HG03457 (cell line): ENCODE measurements around the gene RAPGEF6.
A peak's percentile ranks its signal among the peaks of the same experiment; 100 is the strongest.
"Not testable (repeated sequence)": the region's sequence is repeated elsewhere in the genome, so short reads cannot be mapped to it uniquely, and the experiment has no call there.

Experiments used
- ATAC-seq: cut with Tn5 transposase; IDR thresholded peaks from one replicate; pipeline ENCODE4 v1.9.1; 2021; ENCODE audit warnings: moderate number of reproducible peaks; ENCODE audit not compliant: unreplicated experiment

The RAPGEF6 gene

DNA sequence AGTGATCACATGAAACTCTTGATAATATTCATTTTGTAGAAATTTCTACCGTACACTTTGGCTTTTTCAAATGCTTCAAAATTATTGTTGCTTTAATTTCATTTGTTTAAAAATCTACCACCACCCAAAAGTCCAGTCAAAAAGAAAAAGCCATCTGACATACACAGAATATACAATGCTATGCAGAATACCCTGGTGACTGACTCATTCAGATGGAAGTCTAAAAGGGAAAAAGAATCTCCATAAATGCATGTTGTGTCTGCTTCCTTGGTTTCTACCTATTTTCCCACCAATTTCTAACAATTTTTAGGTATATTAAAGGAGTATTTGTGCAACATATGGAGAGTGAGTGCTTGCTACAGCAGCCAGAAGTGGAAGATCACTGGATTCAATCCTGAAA lies 9.3 kb upstream of the RAPGEF6 start:
- no peak for ATAC-seq

DNA sequence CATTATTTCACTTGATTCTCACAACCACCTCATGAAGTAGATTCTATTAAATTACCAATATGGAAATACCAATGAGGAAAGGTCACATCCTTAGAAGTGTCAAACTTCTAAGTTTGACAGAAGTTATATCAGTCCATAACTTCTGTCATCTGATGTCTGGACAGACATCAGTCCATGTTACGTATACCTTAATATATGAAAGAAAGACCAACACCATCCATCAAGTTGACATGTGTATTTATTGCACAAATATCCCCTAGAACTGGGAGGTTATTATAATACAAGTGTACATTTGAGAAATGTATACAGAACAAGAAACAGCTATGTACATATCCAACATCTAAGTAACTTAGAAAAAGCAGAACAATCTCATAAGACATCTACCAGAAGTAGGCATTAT lies 6.5 kb upstream of the RAPGEF6 start:
- no peak for ATAC-seq

DNA sequence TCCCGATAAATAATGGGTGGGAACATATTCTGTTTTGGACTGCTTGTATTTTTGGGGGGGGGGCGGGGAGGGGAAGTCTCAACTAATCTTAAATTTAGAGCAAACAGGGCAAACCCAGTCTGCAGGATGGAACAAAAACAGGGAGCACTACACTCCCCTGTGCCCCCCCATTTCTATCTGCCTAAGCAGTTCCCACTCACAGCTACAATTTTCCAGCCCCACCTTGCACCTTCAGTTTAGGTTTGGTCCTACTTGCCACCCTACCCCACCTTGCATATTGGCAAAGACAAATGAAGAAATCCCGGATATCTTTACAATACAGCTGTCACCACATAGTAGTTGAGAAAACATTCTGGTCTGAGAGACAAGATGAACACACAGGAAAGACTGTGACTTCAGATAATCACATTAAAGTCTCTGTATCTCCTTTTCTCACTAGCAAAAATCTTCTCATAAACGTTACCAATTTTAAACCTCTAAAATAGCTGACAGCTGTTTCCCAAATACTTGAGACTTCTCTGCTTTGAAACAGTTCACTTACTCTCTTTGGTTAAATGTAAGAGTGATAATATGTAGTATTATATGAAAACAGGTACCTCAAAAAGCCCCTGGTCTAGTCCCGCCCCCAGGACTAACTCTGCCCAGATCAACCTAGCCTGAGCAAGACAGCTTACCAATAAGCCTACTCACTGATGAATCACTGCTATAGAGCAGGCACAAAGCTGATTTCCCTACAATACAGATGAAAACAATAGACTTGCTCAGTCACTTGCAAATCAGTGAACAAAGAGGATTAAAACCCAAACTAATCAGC lies 5.2 kb upstream of the RAPGEF6 start:
- ATAC-seq, result no peak

DNA sequence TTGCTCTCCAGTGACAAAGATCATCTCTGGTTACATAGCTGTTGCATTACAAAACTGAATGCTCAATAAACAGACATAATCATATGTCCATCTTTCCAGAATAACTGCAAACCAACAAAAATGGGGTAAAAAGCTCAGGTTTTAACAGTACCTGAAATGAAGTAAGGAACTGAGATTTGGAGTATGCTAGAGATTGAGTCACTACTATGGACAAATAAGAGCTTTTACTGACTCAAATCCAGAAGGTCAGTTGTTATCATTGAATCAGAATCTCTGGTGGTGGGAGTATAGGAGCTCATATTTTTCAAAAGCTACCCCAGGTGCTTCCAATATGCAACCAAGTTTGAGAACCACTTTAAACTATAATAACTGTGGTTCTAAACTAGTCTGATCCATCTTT lies 4.1 kb upstream of the RAPGEF6 start:
- ATAC-seq, result no peak

DNA sequence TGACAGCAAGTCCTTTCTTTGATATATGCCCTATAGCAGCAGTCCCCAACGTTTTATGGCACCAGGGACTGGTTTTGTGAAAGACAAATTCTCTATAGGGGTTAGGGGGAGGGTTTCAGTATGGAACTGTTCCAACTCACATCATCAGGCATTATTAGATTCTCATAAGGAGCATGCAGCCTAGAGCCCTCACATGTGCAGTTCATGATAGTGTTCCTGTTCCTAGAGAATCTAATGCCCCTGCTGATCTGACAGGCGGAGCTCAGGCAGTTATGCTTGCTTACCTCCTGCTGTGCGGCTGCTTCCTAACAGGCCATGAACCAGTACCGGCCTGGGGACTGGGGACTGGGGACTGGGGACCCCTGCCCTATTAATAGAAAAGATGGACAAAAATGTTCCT lies 2.7 kb upstream of the RAPGEF6 start:
- no peak for ATAC-seq

DNA sequence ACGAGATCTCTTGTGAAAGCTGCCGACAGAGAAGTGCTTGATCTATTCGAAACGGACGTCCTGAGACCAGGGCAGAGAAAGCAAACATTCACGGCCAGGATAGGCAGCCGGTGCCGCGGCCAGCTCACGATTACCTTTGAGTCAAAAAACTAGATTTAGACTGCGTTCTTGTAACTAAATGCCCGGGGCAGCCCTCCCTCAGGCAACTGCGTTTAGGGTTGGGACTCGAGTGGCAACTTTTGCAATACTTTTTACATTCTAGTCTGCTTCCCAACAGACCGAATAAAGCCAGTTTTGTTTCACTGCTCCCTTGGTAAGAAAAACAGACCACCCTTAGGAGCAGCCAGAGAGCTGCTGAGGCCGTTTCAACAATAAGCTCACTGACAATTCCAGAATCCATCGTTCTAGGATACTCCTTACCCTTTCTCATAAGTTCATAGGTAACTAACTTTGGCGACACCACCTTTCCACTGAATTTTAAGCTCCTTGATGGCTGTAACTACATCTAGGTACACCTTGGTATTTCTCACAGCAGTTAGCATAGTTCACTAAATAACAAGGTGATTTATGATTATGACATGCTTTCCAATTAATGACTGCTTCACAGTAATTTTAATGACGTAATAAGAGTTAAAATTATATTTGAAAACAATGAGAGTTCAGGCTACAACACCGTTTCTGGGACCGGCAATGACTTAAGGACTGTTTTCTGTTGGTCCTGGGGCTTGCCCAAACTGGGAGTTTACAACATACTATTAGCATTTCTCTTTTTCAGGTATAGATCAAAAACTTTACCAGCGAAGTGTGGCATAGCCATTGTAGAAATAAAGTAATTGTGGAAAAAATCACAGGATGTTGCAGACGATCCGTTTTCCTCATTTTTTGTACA lies 899 bp upstream of the RAPGEF6 start:
- no peak for ATAC-seq

DNA sequence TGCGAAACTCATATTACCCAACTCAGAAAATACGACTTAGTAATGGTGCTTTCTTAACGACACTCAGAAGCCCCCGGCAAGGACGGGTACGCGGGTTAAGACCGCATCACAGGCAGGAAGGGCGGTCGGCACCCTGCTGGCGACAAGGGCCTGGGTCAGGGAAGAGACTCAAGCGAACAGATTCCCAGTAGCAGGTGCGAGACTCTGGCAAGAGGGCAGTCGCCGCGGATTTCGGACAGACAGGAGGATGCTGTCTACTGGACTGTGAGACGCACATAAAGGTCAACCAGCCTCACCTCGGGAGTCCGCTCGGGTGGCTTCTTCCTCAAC lies 398 bp downstream of the RAPGEF6 start:
- ATAC-seq, result peak; percentile 18

DNA sequence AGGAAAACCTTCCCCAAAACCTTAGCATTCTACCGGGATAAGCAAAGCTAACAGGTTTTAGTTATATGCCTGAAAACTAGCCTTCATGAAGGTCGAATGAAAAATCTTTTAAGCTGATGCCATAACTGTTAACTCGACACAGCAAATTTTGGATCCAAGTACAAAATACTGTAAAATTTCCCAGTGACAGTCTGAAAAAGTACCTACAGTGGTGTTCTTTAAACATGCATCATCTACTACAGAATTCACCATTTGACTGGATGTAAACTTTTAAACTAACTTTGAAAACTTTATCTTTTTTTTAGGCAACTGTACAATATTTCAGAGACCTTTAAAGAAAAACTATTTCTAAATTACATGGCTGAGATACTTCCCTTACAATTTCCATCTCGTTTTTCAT lies 791 bp downstream of the RAPGEF6 start:
- no peak for ATAC-seq

DNA sequence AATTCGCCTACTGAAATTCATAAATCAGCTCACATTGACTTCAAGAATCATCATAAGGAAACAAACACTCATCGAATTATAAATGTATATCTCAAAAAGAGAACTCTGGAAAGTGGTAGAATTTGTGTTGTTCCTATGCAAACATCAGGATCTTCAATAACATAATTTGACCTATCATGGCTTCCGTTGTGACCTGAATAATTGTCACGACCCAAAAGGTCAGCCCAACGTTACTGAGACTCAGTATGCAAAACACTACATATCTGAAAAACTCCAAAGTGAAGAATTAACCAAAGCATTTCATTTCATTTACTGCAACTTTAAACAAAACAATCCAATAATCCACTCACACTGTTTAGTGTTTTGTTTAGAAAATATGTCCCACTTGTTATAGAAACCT lies 1.2 kb downstream of the RAPGEF6 start:
- no peak for ATAC-seq

DNA sequence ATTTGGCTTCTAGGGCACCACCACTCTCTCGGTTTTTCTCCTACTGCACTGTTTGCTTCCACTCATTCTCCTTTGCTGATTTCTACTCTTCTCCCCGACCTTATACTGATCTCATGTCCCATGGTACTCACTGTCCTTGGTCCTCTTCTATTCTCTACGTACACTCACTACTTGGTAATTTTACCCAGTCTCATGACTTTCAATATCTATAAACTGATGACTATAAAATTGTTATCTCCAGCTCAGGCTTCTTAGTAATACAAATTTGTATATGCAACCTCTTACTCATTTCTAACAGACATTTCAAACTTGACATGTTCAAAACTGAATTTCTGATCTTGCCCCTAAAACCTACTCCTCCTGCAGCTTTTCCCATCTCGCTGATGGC lies 4.1 kb downstream of the RAPGEF6 start:
- no peak for ATAC-seq

DNA sequence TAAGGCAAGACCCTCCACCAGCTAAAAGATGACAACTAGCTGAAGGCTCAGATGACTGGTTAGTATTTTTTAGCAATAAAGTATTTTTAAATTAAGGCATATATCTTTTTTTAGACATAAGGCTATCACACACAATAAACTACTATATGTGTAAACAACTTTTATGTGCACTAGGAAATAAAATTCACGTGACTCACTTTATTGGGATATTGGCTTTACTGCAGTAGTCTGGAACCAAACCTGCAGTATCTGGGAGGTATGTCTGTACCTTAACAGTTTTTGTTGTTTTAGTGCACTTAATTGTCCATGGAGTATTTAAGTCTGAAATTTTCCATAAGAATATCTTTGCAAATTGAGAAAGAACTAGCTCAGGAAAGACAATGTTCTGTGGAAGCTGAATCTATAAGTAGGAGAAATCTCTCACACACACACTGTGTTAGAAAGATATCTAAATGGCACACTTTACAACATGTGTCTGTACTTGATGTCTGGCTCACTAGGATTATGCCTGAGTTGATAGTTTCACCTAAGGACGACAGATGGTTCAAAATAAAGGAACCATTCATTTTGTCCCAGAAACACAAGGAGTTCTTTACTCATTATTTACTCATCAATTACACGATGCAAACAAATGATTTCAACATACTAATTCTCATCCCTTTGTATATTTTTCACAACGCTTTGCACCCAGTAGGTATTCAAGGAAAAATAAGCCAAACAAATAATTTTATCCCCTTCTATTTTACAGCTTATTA lies 4.6 kb downstream of the RAPGEF6 start:
- no peak for ATAC-seq

DNA sequence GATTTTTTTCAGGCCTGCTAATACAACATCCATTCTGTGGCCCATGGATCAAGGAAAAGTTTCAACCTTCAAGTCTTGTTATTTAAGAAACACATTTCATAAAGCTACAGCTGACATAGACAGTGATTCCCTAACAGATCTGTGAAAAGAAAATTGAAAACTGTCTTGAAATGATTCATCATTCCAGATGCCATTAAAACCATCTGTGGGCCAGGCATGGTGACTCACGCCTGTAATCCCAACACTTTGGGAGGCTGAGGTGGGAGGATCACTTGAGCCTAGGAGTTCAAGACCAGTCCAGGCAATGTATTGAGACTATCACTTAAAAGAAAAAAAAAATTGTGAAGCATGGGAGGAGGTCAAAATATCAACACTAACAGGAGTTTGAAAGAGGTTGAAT lies 6.0 kb downstream of the RAPGEF6 start:
- ATAC-seq, result no peak

DNA sequence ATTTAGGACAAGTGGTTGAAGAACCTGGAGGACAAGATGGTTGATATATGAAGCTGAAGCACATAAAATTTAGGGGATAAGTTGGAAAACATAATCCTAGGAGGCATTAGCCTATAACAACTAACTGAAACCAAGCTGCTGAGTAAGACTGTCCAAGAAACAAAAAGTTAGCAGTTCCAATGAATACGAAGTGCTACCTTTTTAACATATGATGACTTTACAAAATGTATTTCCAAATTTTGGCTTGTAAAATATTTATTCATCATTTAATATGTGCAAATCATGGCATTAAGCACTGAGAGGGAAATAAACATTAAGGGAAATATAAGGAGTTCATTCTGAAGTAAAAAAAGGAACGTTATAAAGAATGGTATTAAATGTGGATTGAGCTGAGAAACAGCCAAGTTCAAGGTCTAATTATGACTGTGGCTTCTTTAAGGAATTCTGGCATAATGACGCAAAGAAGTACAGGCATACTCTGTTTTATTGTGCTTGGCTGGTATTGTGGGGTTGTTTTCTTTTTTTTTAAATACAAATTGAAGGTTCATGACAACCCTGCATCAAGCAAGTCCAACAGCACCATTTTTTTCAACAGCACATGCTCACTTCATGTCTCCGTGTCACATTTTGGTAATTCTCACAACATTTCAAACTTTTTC lies 7.7 kb downstream of the RAPGEF6 start:
- ATAC-seq, result no peak

DNA sequence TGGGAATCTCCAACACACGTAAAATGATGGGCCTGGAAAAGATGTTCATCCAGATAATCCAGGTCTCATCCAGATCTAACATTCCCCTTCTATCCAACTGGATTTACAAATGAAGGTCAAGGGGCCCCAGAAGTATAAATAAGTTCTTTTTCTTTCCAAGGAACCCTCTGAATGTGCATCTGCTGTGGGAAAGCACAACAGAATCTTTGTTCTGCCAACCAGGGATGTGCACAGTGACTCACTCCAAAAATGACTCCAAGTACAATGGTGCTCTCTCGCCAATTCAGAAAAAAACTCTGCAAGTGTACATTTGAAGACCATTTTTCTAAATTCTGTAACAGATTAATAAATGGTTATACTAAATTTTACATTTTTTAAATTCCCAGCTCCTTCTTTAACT lies 12.4 kb downstream of the RAPGEF6 start:
- ATAC-seq, result no peak

DNA sequence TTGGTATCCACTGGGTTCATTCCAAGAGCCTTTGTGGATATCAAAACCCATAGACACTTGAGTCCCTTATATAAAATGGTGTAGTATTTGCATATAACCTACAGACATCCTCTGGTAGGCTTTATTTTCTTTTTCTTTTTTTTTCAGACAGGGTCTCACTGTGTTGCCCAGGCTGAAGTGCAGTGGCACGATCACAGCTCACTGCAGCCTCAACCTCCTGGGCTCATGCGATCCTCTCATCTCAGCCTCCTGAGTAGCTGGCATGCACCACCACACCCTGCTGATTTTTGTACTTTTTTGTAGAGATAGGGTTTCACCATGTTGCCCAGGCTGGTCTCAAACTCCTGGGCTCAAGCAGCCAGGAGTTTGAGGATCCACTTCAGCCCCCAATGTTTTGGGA lies 13.9 kb downstream of the RAPGEF6 start:
- not testable (repeated sequence) for ATAC-seq

DNA sequence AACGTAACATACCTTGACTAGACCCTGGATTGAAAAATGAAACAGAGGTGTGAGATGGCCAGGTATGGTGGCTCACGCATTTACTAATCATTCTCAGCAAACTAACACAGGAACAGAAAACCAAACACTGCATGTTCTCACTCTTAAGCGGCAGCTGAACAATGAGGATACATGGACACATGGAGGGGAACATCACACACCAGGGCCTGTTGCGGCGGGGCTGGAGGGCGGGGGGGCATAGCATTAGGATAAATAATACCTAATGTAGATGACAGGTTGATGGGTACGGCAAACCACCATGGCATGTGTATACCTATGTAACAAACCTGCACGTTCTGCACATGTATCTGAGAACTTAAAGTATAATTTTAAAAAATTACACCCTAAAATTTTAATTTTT lies 15.9 kb downstream of the RAPGEF6 start:
- ATAC-seq, result no peak

DNA sequence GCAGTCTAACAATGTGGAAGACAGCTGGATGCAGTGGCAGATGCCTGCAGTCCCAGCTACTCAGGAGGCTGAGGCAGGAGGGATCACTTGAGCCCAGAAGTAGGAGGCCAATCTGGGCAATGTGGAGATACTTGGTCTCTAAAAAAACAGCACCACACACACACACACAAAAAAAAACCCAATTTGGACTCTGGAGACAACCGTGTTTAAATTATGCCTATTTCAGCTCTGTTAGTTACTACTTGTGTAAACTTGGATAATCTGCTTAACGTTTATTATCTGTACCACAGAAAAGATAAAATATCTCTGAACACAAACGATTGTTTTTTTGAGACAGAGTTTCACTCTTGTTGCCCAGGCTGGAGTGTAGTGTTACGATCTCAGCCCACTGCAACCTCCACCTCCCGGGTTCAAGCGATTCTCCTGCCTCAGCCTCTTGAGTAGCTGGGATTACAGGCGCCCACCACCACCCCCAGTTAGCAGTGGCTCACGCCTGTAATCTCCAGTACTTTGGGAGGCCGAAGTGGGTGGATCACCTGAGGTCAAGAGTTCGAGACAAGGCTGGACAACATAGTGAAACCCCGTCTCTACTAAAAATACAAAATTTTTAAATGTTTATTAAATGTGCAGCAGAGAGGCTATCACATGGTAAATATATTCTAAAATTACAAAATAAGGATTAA lies 17.7 kb downstream of the RAPGEF6 start:
- no peak for ATAC-seq

DNA sequence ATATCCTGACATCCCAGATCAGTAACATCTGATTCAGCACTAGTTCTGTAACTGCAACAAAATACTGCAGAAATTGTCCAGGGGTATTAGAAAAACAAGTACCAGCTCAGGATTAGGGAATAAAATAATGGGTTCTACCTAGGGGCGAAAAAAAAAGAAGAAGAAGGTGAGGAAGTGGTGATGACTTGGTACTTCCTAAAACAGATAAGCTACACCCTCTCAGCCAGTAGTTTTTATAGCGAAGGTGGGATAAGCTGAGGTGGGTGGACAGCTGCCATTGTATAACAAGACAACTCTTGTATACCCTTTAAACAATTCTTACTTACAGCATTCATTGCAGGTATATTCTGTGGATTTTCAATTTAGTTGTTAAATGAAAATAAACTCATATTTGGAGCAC lies 19.1 kb downstream of the RAPGEF6 start:
- no peak for ATAC-seq

DNA sequence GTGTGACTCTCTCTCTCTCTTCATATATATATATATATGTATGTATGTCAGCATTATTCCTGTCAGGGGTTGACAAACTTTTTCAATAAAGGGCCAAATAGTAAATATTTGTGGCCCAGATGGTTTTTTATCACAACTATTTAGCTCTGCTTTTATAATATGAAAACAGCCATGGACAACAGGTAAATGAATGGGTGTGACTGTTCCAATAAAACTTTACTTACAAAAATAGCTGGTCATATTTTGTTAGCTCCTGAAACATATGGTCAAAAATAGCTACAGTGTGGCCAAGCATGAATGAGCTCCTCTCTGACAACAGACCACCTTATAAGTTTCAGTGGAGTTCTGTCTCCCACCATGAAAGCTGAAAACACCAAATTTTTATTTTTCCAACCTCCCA lies 21.6 kb downstream of the RAPGEF6 start:
- ATAC-seq, result no peak

DNA sequence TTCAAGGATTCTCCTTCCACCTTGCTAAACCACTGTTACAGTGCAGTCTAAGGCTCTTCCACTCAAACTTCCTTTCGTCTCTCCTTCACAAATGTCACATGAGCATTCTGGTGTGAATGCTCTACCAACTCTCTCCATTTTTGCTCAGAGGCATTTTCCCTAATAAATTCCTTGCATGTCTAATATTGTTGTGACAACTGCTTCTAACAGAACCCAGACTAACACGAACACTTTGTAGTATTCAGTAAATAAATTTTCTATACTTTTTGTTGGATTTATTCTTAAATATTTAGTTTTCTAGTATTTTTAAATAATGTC lies 24.0 kb downstream of the RAPGEF6 start:
- ATAC-seq, result no peak
